ENCODE results near the gene KRT34. TPM values are rescaled to one million over a fixed set of nuclear protein-coding genes. Genes with fewer than 3 reads are reported as not detected.

The KRT34 gene
- total RNA-seq, 2 donors from 2014 or later = not detected

DNA sequence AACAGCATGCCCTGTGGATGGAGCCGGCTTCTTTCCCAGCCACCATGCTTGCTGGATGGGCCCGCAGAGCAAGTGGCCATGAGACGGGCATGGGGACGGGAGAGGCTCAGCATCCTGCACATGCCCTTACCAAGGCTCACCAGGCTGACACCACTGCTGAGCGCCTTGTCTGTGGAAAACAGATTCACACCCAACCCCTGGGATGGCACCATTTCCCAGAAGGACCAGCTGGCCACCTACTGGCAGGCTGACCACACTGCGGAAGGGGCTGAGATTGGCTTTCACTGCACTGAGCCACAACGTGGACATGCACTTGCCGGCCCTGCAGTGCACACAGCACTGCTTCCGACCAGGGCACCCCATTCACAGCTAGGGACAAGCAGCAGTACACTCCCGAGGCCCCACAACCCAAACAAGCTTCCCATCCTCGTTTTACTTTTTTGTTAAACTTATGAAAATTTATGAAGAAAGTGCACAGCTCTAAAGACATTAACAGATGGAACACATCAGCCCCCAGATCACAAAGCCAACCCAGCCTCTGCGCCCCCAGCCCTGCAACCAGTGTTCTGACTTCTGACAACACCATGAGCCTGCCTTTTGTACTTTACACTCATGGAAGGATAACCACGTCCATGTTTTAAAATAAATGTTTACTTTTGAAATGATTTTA lies 52.7 kb downstream of the KRT34 start:
- H3K36me3 Mint-ChIP-seq = peaks cover 0 to 6% of the 10 kb centered on the region in 2 donors
- DNase-seq (ENCODE audit: low spot score in 2 of 2) = no peak
- H3K9me3 Mint-ChIP-seq = peaks cover 0 to 6% of the 10 kb centered on the region in 2 donors
- peak; percentile 44 for ATAC-seq
- H3K27ac Mint-ChIP-seq = no peak overlapping the region

- no peaks in the 10 kb centered on the region for H3K36me3 Mint-ChIP-seq
- no peaks in the 10 kb centered on the region for H3K9me3 Mint-ChIP-seq
- ATAC-seq (no peak), DNase-seq (ENCODE audit: low spot score in 2 of 2) (no peak)
- no peak overlapping the region for H3K27ac Mint-ChIP-seq
These were observed 53.9 kb downstream of the KRT34 start for GRCh38 chr17:41328207-41328606.

Other genes with a start within 250 kb of the KRT34 start
- not detected for gene KRTAP4-6, start 241.8 kb downstream of the KRT34 start, total RNA-seq
- not detected for gene KRTAP4-5, start 232.5 kb downstream of the KRT34 start, total RNA-seq
- gene KRTAP4-4, start 221.6 kb downstream of the KRT34 start, total RNA-seq = not detected
- gene KRTAP4-3, start 214.1 kb downstream of the KRT34 start, total RNA-seq = not detected
- not detected for gene KRTAP4-2, start 204.1 kb downstream of the KRT34 start, total RNA-seq
- gene KRTAP4-1, start 197.4 kb downstream of the KRT34 start, total RNA-seq = not detected
- gene KRTAP9-1, start 192.4 kb downstream of the KRT34 start, total RNA-seq = not detected
- gene KRTAP9-2, start 155.7 kb downstream of the KRT34 start, total RNA-seq = not detected
- not detected for gene KRTAP9-3, start 149.9 kb downstream of the KRT34 start, total RNA-seq
- gene KRTAP9-8, start 144.3 kb downstream of the KRT34 start, total RNA-seq = not detected
- not detected for gene KRTAP9-4, start 132.6 kb downstream of the KRT34 start, total RNA-seq
- not detected for gene KRTAP9-9, start 126.9 kb downstream of the KRT34 start, total RNA-seq
- gene KRTAP9-6, start 116.9 kb downstream of the KRT34 start, total RNA-seq = not detected
- not detected for gene KRTAP9-7, start 106.6 kb downstream of the KRT34 start, total RNA-seq
- not detected for gene KRTAP29-1, start 79.5 kb downstream of the KRT34 start, total RNA-seq
- not detected for gene KRTAP16-1, start 73.0 kb downstream of the KRT34 start, total RNA-seq
- not detected for gene KRTAP17-1, start 66.6 kb downstream of the KRT34 start, total RNA-seq
- gene KRT33A, start 31.5 kb downstream of the KRT34 start, total RNA-seq = not detected
- not detected for gene KRT33B, start 12.5 kb downstream of the KRT34 start, total RNA-seq
- not detected for gene KRT31, start 15.3 kb upstream of the KRT34 start, total RNA-seq
- not detected for gene KRT37, start 42.3 kb upstream of the KRT34 start, total RNA-seq
- not detected for gene KRT38, start 58.7 kb upstream of the KRT34 start, total RNA-seq
- gene KRT32, start 85.1 kb upstream of the KRT34 start, total RNA-seq = not detected
- gene KRT35, start 98.8 kb upstream of the KRT34 start, total RNA-seq = not detected
- gene KRT36, start 107.6 kb upstream of the KRT34 start, total RNA-seq = not detected
- not detected for gene KRT13, start 123.3 kb upstream of the KRT34 start, total RNA-seq
- not detected for gene KRT15, start 136.6 kb upstream of the KRT34 start, total RNA-seq
- gene KRT19, start 146.0 kb upstream of the KRT34 start, total RNA-seq = not detected
- not detected for gene KRT9, start 189.8 kb upstream of the KRT34 start, total RNA-seq
- not detected for gene KRT14, start 204.6 kb upstream of the KRT34 start, total RNA-seq
- not detected for gene KRT16, start 230.5 kb upstream of the KRT34 start, total RNA-seq
- under 1 TPM in 1 of 2 donors, not detected in 1; 0.50 TPM for gene KRT17, start 242.3 kb upstream of the KRT34 start, total RNA-seq